Left ventricle myocardium inferior (tissue), 1 donor: ENCODE data around the gene MPDU1. TPM values are rescaled to one million over a fixed set of nuclear protein-coding genes. Genes with fewer than 3 reads are reported as not detected.

Source experiments
- DNase-seq: peaks from one replicate; pipeline ENCODE4 v3.0.0-alpha.2; 2020
- H3K27ac ChIP-seq: fragments of 200-600 bp; replicated peaks from 2 replicates; pipeline ENCODE4 v1.8.0; 2021
- H3K27me3 ChIP-seq: fragments of 200-600 bp; 2 replicates; pipeline ENCODE4 v1.8.0; 2021; ENCODE audit warnings: low read depth
- H3K36me3 ChIP-seq: fragments of 200-600 bp; 2 replicates; pipeline ENCODE4 v1.8.0; 2021
- H3K4me1 ChIP-seq: fragments of 200-600 bp; 2 replicates; pipeline ENCODE4 v1.8.0; 2021
- H3K4me3 ChIP-seq: fragments of 200-600 bp; 2 replicates; pipeline ENCODE4 v1.8.0; 2021; ENCODE audit warnings: mild to moderate bottlenecking, moderate library complexity
- H3K9me3 ChIP-seq: fragments of 200-600 bp; replicated peaks from 2 replicates; pipeline ENCODE4 v1.8.0; 2021
- intact Hi-C: fragments of 100-400 bp; cut with micrococcal nuclease; formaldehyde crosslinking; loops from one replicate; pipeline ENCODE4 v1.11.0; 2022
- long read RNA-seq: library from polyadenylated mRNA; unstranded; transcript quantifications from one replicate; pipeline ENCODE4 v2.0.0, GENCODE V29; 2021
- total RNA-seq: library from RNA; stranded (reverse); fragmentation: NEBNext Ultra II Directional; extraction: Animal tissue kit (Norgen Biotek cat#: 25700); gene quantifications from one replicate; pipeline ENCODE4 v1.2.1, GENCODE V29; 2021
- TF ChIP-seq, protein P1 (sequence below): fragments of 200-600 bp; IDR thresholded peaks from 2 replicates; pipeline ENCODE4 v1.8.0; 2021; ENCODE audit warnings: antibody characterized with exemption, mild to moderate bottlenecking, borderline replicate concordance
- donor health status: DM: no; HTN: yes; CAD: no; lungs with severe emphysema.

Gene MPDU1
- total RNA-seq, result 24.9 TPM
- long read RNA-seq, transcript MPDU1-201 (7 exons, 1,601 nt), result major isoform, 11 of 17 reads
- long read RNA-seq, partial matches to known transcripts, result 3 of 17 reads
- long read RNA-seq, other reads (novel, unspliced or antisense), result 2 of 17 reads

DNA sequence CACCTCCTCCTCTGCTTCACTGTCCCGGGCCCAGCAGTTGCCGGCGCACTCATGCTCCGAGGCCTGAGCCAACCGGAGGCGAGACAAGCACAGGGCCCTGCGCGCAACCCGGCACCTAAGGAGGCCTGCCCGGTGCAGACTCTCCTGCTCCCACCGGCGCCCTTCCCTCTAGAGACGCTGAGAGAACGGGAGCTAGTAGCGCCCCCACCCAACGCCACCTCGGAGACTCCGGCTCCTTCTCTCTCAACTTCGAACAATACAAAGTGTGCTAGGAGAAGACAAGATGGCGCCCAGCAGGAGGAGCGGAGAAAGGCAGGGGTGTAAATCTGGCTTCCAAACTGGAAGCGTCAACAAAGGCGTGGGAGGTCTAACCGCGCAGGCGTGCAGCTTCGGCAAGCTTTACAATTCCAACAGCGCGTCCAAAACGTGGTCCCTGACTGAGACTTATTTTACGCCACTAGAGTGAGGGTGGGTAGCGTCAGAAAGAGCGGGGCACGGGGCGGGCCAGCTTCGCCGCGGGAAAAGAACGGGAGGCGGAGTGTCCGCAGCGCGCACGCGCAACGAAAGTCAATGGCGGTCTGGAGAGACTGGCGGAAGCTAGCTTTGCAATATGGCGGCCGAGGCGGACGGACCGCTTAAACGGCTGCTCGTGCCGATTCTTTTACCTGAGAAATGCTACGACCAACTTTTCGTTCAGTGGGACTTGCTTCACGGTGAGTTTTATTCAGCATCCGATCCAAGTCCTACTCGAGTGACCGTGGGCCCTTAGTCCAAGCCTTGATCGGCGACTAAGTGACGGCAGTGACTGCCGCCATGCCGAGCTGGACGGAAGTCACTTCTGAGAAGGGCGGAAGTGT is at the start of gene MPDU1:
TSS of gene MPDU1 (plus strand) at position 600 of the 857 bp plus-strand sequence. CDS start at position 611, 11 bp downstream.
- H3K27me3 ChIP-seq, result no peaks in the 10 kb centered on the region
- peak within 1 kb of the TSS; percentile 76 for H3K4me3 ChIP-seq
- DNase-seq, result peak; percentile 96
- intact Hi-C loops, result no loop called here
- H3K36me3 ChIP-seq, result peaks cover 19% of the 10 kb centered on the region
- peaks cover 80% of the 10 kb centered on the region for H3K4me1 ChIP-seq
- peak within 1 kb of the TSS; percentile 96 for H3K27ac ChIP-seq
- TF ChIP-seq, protein P1, sequence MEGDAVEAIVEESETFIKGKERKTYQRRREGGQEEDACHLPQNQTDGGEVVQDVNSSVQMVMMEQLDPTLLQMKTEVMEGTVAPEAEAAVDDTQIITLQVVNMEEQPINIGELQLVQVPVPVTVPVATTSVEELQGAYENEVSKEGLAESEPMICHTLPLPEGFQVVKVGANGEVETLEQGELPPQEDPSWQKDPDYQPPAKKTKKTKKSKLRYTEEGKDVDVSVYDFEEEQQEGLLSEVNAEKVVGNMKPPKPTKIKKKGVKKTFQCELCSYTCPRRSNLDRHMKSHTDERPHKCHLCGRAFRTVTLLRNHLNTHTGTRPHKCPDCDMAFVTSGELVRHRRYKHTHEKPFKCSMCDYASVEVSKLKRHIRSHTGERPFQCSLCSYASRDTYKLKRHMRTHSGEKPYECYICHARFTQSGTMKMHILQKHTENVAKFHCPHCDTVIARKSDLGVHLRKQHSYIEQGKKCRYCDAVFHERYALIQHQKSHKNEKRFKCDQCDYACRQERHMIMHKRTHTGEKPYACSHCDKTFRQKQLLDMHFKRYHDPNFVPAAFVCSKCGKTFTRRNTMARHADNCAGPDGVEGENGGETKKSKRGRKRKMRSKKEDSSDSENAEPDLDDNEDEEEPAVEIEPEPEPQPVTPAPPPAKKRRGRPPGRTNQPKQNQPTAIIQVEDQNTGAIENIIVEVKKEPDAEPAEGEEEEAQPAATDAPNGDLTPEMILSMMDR, result no peak
- H3K9me3 ChIP-seq, result no peaks in the 10 kb centered on the region

DNA sequence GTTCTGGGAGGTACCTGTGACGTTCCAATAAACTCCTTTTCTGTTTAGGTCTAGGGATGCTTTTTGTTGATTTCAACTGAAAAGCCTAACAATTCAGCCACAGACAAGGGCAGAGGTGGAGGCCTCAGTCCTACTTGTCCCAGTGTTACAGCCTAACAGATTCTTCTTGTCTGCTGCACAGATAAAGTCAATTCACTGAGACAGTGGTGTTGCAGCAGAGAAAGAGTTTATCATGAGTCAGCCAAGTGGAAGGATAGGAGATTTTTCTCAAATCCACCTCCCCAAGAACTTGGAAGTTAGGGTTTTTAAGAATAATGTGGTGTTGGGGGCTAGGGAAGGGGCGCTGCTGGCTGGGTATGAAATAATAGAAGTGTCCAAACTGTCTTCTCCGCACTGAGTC is 45.6 kb upstream of the MPDU1 start:
- Histone ChIP-seq H3K36me3 (no peaks in the 10 kb centered on the region), H3K27me3 (no peaks in the 10 kb centered on the region), H3K9me3 (peaks cover 12% of the 10 kb centered on the region), H3K4me1 (no peaks in the 10 kb centered on the region), H3K4me3 (no peak overlapping the region), H3K27ac (no peak overlapping the region)
- intact Hi-C loops, result no loop called here
- TF ChIP-seq, protein P1, result no peak
- no peak for DNase-seq

DNA sequence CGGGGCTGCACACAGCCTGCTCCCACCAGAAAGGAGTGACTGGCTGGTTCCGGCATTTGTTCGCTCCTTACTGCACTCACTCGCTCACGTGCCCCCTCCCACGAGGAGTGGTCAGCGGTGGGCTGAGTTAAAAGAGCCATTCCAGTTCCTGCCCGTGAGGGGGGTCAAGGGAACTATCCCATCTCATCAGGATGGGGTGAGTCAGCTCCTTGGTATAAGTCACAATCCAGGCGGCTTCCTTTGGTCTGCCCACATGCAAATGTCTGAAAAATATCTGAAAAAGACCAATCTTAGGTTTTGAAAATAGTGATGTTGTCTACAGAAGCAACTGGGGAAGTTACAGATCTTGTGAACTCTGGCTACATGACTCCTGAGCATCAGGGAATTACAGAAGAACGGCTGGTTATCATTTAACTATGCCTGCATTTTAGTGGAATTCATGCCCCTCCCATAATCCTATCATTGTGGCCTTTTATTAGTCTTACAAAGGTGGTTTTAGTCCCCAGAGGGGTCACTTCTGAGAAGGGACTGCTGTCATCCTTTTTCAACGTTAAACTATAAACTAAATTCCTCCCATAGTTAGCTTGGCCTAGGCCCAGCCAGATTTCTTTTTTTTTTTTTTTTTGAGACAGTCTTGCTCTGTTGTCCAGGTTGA is 44.6 kb upstream of the MPDU1 start:
- no peak overlapping the region for H3K4me3 ChIP-seq
- no peak for DNase-seq
- intact Hi-C loops, result no loop called here
- H3K4me1 ChIP-seq, result no peaks in the 10 kb centered on the region
- H3K36me3 ChIP-seq, result no peaks in the 10 kb centered on the region
- TF ChIP-seq, protein P1, result no peak
- no peaks in the 10 kb centered on the region for H3K27me3 ChIP-seq
- H3K9me3 ChIP-seq, result peaks cover 12% of the 10 kb centered on the region
- H3K27ac ChIP-seq, result no peak overlapping the region

DNA sequence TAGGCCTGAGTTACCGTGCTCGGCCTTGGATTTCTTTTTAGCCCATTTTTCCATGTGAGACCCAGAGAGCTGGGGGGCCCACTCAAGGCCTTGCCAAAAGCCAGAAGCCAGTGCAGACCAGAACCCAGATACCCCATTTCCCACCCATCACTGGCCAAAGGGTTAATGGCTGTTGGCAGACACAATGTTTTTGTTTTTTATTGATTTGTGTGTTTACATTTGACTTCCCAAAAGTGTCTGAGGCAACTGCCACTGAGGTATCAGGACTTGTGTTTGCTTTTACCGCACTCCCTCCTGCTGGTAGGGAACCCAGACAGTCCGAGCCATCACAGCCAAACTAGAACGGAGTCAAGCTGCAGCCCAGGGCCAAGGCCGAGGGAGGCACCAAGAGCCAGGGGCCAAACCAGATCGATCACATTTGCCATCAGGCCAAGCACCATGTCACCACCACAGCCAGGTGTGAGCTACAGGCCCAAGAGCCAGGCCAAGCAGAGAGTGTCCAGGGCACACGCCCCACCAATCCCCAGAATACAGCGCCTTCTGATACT is 42.5 kb upstream of the MPDU1 start:
- no peak for DNase-seq
- Histone ChIP-seq H3K27ac (no peak overlapping the region), H3K4me3 (no peak overlapping the region), H3K36me3 (no peaks in the 10 kb centered on the region), H3K9me3 (peaks cover 12% of the 10 kb centered on the region), H3K27me3 (no peaks in the 10 kb centered on the region), H3K4me1 (peaks cover 12% of the 10 kb centered on the region)
- intact Hi-C loops, result no loop called here
- TF ChIP-seq, protein P1, result no peak

DNA sequence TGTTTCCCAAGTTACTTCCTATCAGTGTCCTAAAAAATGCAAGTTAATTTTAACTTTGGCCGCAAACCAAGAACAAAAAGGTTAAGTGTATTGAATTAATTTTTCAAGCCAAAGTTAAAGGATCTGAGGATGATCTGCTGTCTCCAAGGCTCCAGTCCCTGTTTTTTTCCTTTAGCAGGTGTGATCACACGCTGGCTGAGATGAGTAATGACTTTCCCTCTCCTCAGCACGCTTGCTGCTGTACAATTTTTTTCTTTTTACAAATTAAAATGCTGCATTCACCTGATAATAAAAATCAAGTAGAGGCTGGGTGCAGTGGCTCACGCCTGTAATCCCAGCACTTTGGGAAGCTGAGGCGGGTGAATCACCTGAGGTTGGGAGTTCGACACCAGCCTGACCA is 38.7 kb upstream of the MPDU1 start:
- TF ChIP-seq, protein P1, result no peak
- peak overlapping the region; percentile 53 for H3K27ac ChIP-seq

More for the DNA sequence above, 38.7 kb upstream of the MPDU1 start:
- Histone ChIP-seq H3K4me1 (peaks cover 36% of the 10 kb centered on the region), H3K4me3 (no peak overlapping the region), H3K9me3 (no peaks in the 10 kb centered on the region), H3K36me3 (no peaks in the 10 kb centered on the region), H3K27me3 (no peaks in the 10 kb centered on the region)
- intact Hi-C loops, result no loop called here
- no peak for DNase-seq
